PC-3 (cell line): ENCODE data around the gene CANT1.

Source experiments
- EZH2phosphoT487 ChIP-seq: fragments of 300-600 bp; sonication (generic); IDR thresholded peaks from 2 replicates; pipeline ENCODE4 v1.6.1; 2018; ENCODE audit warnings: mild to moderate bottlenecking, antibody characterized with exemption, low read length, borderline replicate concordance
- TF ChIP-seq, protein P1 (sequence below): fragments of 300-600 bp; sonication (generic); conservative IDR thresholded peaks from 2 replicates; pipeline ENCODE4 v1.5.1; 2017; ENCODE audit warnings: antibody characterized with exemption, low read depth, mild to moderate bottlenecking, low read length

DNA sequence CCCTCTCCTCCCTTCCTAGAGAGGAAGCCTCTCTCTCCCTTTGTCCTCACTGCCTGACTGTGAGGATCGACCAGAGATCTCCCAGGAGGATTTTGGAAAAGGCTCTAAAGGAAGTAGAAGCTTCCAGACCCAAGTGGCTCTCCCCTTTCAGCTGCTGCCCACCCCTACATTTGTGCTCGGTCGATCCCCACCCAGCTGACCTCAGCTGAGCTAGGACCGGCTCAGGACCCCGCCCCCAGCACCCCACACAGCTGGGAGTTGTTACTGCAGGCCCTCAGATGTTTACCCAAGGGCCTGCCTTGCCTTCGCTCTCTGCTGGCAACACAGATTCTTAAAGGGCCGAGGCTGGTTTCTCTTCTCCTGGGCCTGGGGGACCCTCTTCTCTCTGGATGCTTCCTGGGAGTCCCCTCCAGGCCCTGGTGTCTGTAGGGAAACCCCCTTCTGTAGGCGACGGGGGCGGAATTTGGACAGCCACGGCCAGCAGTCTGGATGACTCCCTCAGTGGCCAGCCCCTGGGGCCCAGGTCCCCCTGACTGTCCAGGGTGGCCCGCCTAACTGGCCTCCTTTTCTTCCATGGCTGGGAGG, 57.5 kb downstream of the CANT1 start:
- no peak for TF ChIP-seq EZH2phosphoT487
- TF ChIP-seq, protein P1, sequence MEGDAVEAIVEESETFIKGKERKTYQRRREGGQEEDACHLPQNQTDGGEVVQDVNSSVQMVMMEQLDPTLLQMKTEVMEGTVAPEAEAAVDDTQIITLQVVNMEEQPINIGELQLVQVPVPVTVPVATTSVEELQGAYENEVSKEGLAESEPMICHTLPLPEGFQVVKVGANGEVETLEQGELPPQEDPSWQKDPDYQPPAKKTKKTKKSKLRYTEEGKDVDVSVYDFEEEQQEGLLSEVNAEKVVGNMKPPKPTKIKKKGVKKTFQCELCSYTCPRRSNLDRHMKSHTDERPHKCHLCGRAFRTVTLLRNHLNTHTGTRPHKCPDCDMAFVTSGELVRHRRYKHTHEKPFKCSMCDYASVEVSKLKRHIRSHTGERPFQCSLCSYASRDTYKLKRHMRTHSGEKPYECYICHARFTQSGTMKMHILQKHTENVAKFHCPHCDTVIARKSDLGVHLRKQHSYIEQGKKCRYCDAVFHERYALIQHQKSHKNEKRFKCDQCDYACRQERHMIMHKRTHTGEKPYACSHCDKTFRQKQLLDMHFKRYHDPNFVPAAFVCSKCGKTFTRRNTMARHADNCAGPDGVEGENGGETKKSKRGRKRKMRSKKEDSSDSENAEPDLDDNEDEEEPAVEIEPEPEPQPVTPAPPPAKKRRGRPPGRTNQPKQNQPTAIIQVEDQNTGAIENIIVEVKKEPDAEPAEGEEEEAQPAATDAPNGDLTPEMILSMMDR = no peak
